ENCODE data around the gene C1orf94.

DNA sequence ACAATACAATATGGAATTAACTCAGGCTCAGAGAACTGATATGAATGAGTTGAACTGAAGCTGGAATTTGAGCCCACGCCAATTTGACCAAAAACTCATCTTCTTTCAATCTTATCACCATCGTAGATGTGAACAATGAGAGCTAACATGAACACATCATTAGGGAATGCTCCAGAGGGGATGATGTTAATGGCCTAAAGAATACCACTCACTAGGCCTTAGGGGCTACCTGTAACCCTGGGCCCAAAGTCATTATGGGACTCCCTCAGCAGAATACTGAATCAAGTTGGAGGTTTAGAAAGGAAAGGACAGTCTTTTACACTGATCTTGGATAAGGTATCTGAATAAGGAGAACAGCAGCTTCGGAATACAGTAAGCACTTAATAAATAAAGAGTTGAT lies 73.6 kb downstream of the C1orf94 start:
- no peak for TF ChIP-seq RAD21 (IDR thresholded peaks at IDR 0.05; ENCODE audit: low read depth)
- no peak for TF ChIP-seq REST (IDR thresholded peaks at IDR 0.05; ENCODE audit: low read depth)
- TF ChIP-seq, protein P1, sequence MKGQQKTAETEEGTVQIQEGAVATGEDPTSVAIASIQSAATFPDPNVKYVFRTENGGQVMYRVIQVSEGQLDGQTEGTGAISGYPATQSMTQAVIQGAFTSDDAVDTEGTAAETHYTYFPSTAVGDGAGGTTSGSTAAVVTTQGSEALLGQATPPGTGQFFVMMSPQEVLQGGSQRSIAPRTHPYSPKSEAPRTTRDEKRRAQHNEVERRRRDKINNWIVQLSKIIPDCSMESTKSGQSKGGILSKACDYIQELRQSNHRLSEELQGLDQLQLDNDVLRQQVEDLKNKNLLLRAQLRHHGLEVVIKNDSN (IDR thresholded peaks at IDR 0.05): no peak
- TF ChIP-seq EP300 (IDR thresholded peaks at IDR 0.05; ENCODE audit: borderline replicate concordance): no peak
- no peak for TF ChIP-seq TEAD4 (IDR thresholded peaks at IDR 0.05)
- TF ChIP-seq TAF1 (IDR thresholded peaks at IDR 0.05; ENCODE audit: low read depth): no peak
- TF ChIP-seq ZBTB7A (IDR thresholded peaks at IDR 0.05; ENCODE audit: low read depth): no peak
- TF ChIP-seq FOXM1 (IDR thresholded peaks at IDR 0.05; ENCODE audit: borderline replicate concordance, low read depth): no peak
- no peak for TF ChIP-seq CEBPB (IDR thresholded peaks at IDR 0.05)
- TF ChIP-seq YY1 (IDR thresholded peaks at IDR 0.05; ENCODE audit: low read depth): no peak
